Measurements from ENCODE around the gene CHRNA5.

The CHRNA5 gene

GRCh38 chr15:78620527-78621421 lies 55.5 kb downstream of the CHRNA5 start, which contains the start of gene CHRNA3:
CHRNA3 (minus strand) TSS chr15:78620996; CDS start chr15:78620794, 202 bp downstream.
- Mint-ChIP-seq H3K4me3 (no peak within 1 kb of the TSS), H3K27me3 (ENCODE audit: low read depth) (peaks cover 45% of the 10 kb centered on the region), H3K36me3 (ENCODE audit: low read depth) (no peaks in the 10 kb centered on the region), H3K4me1 (ENCODE audit: low read depth) (peaks cover 2% of the 10 kb centered on the region), H3K9me3 (no peaks in the 10 kb centered on the region), H3K27ac (no peak within 1 kb of the TSS)

- H3K9me3 Mint-ChIP-seq: no peaks in the 10 kb centered on the region
- no peaks in the 10 kb centered on the region for H3K36me3 Mint-ChIP-seq (ENCODE audit: low read depth)
- H3K4me1 Mint-ChIP-seq (ENCODE audit: low read depth): peaks cover 2% of the 10 kb centered on the region
- no peak overlapping the region for H3K27ac Mint-ChIP-seq
- no peak overlapping the region for H3K4me3 Mint-ChIP-seq
- H3K27me3 Mint-ChIP-seq (ENCODE audit: low read depth): peaks cover 51% of the 10 kb centered on the region
These were observed 56.6 kb downstream of the CHRNA5 start for GRCh38 chr15:78621810-78622402.

- peaks cover 49% of the 10 kb centered on the region for H3K27me3 Mint-ChIP-seq (ENCODE audit: low read depth)
- no peaks in the 10 kb centered on the region for H3K36me3 Mint-ChIP-seq (ENCODE audit: low read depth)
- H3K4me3 Mint-ChIP-seq: no peak overlapping the region
- no peaks in the 10 kb centered on the region for H3K4me1 Mint-ChIP-seq (ENCODE audit: low read depth)
- no peak overlapping the region for H3K27ac Mint-ChIP-seq
- no peaks in the 10 kb centered on the region for H3K9me3 Mint-ChIP-seq
These were observed 58.6 kb downstream of the CHRNA5 start for GRCh38 chr15:78623786-78624497.

- peaks cover 39% of the 10 kb centered on the region for H3K27me3 Mint-ChIP-seq (ENCODE audit: low read depth)
- no peak overlapping the region for H3K27ac Mint-ChIP-seq
- no peaks in the 10 kb centered on the region for H3K4me1 Mint-ChIP-seq (ENCODE audit: low read depth)
- H3K9me3 Mint-ChIP-seq: no peaks in the 10 kb centered on the region
- H3K4me3 Mint-ChIP-seq: no peak overlapping the region
- no peaks in the 10 kb centered on the region for H3K36me3 Mint-ChIP-seq (ENCODE audit: low read depth)
These were observed 59.6 kb downstream of the CHRNA5 start for GRCh38 chr15:78624651-78625590.

GRCh38 chr15:78625606-78626280 lies 60.4 kb downstream of the CHRNA5 start:
- Mint-ChIP-seq H3K27me3 (ENCODE audit: low read depth) (peaks cover 37% of the 10 kb centered on the region), H3K36me3 (ENCODE audit: low read depth) (no peaks in the 10 kb centered on the region), H3K4me3 (no peak overlapping the region)

GRCh38 chr15:78626381-78626995 lies 61.2 kb downstream of the CHRNA5 start:
- Mint-ChIP-seq H3K27me3 (ENCODE audit: low read depth) (peaks cover 32% of the 10 kb centered on the region), H3K36me3 (ENCODE audit: low read depth) (no peaks in the 10 kb centered on the region), H3K27ac (no peak overlapping the region), H3K4me3 (no peak overlapping the region), H3K9me3 (no peaks in the 10 kb centered on the region), H3K4me1 (ENCODE audit: low read depth) (no peaks in the 10 kb centered on the region)

More at GRCh38 chr15:78625606-78626280, 60.4 kb downstream of the CHRNA5 start:
- no peaks in the 10 kb centered on the region for H3K9me3 Mint-ChIP-seq
- H3K4me1 Mint-ChIP-seq (ENCODE audit: low read depth): no peaks in the 10 kb centered on the region
- H3K27ac Mint-ChIP-seq: no peak overlapping the region

- Mint-ChIP-seq H3K4me1 (ENCODE audit: low read depth) (no peaks in the 10 kb centered on the region), H3K9me3 (no peaks in the 10 kb centered on the region), H3K4me3 (no peak overlapping the region)
These were observed 62.0 kb downstream of the CHRNA5 start for GRCh38 chr15:78627348-78627747.

GRCh38 chr15:78628227-78628626 lies 62.9 kb downstream of the CHRNA5 start:
- Mint-ChIP-seq H3K27me3 (ENCODE audit: low read depth) (peaks cover 14% of the 10 kb centered on the region), H3K9me3 (no peaks in the 10 kb centered on the region), H3K4me1 (ENCODE audit: low read depth) (no peaks in the 10 kb centered on the region), H3K36me3 (ENCODE audit: low read depth) (no peaks in the 10 kb centered on the region), H3K4me3 (no peak overlapping the region), H3K27ac (no peak overlapping the region)

More at GRCh38 chr15:78627348-78627747, 62.0 kb downstream of the CHRNA5 start:
- Mint-ChIP-seq H3K27me3 (ENCODE audit: low read depth) (peaks cover 23% of the 10 kb centered on the region), H3K27ac (no peak overlapping the region), H3K36me3 (ENCODE audit: low read depth) (no peaks in the 10 kb centered on the region)

- no peak overlapping the region for H3K27ac Mint-ChIP-seq
- H3K9me3 Mint-ChIP-seq: no peaks in the 10 kb centered on the region
- no peaks in the 10 kb centered on the region for H3K4me1 Mint-ChIP-seq (ENCODE audit: low read depth)
- peaks cover 12% of the 10 kb centered on the region for H3K27me3 Mint-ChIP-seq (ENCODE audit: low read depth)
- H3K4me3 Mint-ChIP-seq: no peak overlapping the region
- H3K36me3 Mint-ChIP-seq (ENCODE audit: low read depth): no peaks in the 10 kb centered on the region
These were observed 63.9 kb downstream of the CHRNA5 start for GRCh38 chr15:78629031-78629715.

- H3K4me1 Mint-ChIP-seq (ENCODE audit: low read depth): no peaks in the 10 kb centered on the region
- no peak overlapping the region for H3K4me3 Mint-ChIP-seq
- peaks cover 12% of the 10 kb centered on the region for H3K27me3 Mint-ChIP-seq (ENCODE audit: low read depth)
- no peaks in the 10 kb centered on the region for H3K9me3 Mint-ChIP-seq
- no peaks in the 10 kb centered on the region for H3K36me3 Mint-ChIP-seq (ENCODE audit: low read depth)
- H3K27ac Mint-ChIP-seq: no peak overlapping the region
These were observed 64.4 kb downstream of the CHRNA5 start for GRCh38 chr15:78629716-78630065.

GRCh38 chr15:78630886-78631633 lies 65.7 kb downstream of the CHRNA5 start:
- Mint-ChIP-seq H3K4me1 (ENCODE audit: low read depth) (no peaks in the 10 kb centered on the region), H3K27me3 (ENCODE audit: low read depth) (peaks cover 12% of the 10 kb centered on the region), H3K27ac (no peak overlapping the region), H3K36me3 (ENCODE audit: low read depth) (no peaks in the 10 kb centered on the region), H3K4me3 (no peak overlapping the region), H3K9me3 (no peaks in the 10 kb centered on the region)

GRCh38 chr15:78633348-78633747 lies 68.0 kb downstream of the CHRNA5 start:
- Mint-ChIP-seq H3K9me3 (no peaks in the 10 kb centered on the region), H3K4me1 (ENCODE audit: low read depth) (no peaks in the 10 kb centered on the region), H3K4me3 (no peak overlapping the region), H3K27ac (no peak overlapping the region), H3K36me3 (ENCODE audit: low read depth) (no peaks in the 10 kb centered on the region), H3K27me3 (ENCODE audit: low read depth) (peaks cover 10% of the 10 kb centered on the region)

Data from T-helper 1 cell treated with Interleukin-12 subunit alpha and Interleukin-12 subunit beta and Interleukin-4 antibody, amounts not matched to agents 30 μg/mL and 1 μg/mL, for 36 hours (primary cell).